Activated T-helper 17 cell treated with anti-CD3 and anti-CD28 coated beads, Interleukin-2, amount 50 U/mL, for 72 hours (primary cell): ENCODE data around the gene C1QTNF6. TPM values are rescaled to one million over a fixed set of nuclear protein-coding genes. Genes with fewer than 3 reads are reported as not detected.
A peak's percentile ranks its signal among the peaks of the same experiment; 100 is the strongest.

ENCODE experiments used
- ATAC-seq: fragments of 150-1000 bp; cut with Tn5 transposase; replicated peaks from 2 replicates; pipeline ENCODE4 v1.10.0; 2021; ENCODE audit warnings: mild to moderate bottlenecking, moderate library complexity
- H3K27ac Mint-ChIP-seq: one replicate; pipeline ENCODE4 v1.8.0; 2022; ENCODE audit warnings: mixed read lengths
- H3K27me3 Mint-ChIP-seq: one replicate; pipeline ENCODE4 v1.8.0; 2022; ENCODE audit warnings: mixed read lengths
- H3K36me3 Mint-ChIP-seq: one replicate; pipeline ENCODE4 v1.8.0; 2022; ENCODE audit warnings: low read depth, mild to moderate bottlenecking, mixed read lengths
- H3K4me1 Mint-ChIP-seq: one replicate; pipeline ENCODE4 v1.8.0; 2022; ENCODE audit warnings: mixed read lengths
- H3K4me3 Mint-ChIP-seq: one replicate; pipeline ENCODE4 v1.8.0; 2022; ENCODE audit warnings: mild to moderate bottlenecking, mixed read lengths
- H3K9me3 Mint-ChIP-seq: one replicate; pipeline ENCODE4 v1.8.0; 2022; ENCODE audit warnings: mixed read lengths
- total RNA-seq, 2 donors: library from RNA; stranded (reverse); gene quantifications; one replicate each; pipeline ENCODE4 v1.2.3, GENCODE V29; 2022

Gene C1QTNF6
- total RNA-seq, 2 donors from 2014 or later, result 5.0 to 16.3 TPM

DNA sequence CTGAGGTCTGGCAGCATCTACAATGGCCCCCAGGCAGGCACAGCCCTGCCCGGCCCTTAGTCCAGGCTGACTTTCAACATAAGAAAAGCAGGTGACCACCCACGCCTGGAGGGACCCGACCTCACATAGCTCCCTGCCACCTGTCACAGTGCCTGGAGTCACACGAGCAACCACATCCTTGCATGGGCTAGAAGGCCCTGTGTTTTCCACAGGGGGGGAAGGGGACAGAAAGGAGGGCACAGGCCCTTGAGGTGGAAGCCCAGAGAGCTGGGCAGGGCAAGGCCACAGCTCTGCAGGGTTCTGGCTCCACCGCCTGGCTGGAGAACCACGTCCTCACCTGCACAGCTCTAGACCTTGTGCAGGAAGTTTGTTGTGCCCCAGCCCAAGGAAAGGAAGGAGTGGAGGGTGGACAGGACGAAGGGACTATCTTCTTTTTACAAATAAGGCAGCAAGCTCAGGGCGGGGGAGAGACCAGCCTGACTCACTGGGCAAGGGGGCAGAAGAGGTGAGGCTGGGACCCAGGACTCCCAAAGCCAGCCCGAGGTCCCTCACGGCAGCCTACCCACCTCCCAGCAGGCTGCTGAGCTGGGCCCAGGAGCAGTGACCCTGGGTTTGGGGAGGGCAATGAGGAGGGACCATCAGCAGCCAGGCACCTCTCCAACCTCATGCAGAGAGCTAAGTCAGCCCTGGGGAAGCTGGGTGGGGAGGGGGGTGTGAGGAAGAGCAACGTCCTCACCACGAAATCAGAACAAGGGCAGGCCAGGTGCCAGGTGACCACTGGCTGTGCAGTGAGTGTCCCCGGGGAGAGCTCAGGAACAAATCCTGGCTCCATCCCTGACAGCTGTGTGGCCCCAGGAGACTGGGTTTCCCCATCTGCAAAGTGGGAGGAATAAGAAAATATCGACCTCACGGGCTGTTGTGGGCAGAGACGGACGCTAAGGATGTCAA, 4.3 kb downstream of the C1QTNF6 start:
- Mint-ChIP-seq H3K36me3 (no peaks in the 10 kb centered on the region), H3K4me1 (peaks cover 12% of the 10 kb centered on the region), H3K27me3 (no peaks in the 10 kb centered on the region), H3K4me3 (no peak overlapping the region), H3K9me3 (no peaks in the 10 kb centered on the region), H3K27ac (no peak overlapping the region)
- ATAC-seq, result peak; percentile 21

GRCh38 chr22:37182949-37183245, 5.2 kb downstream of the C1QTNF6 start:
- H3K9me3 Mint-ChIP-seq, result no peaks in the 10 kb centered on the region
- H3K27me3 Mint-ChIP-seq, result peaks cover 1% of the 10 kb centered on the region
- no peak for ATAC-seq
- no peak overlapping the region for H3K4me3 Mint-ChIP-seq
- no peak overlapping the region for H3K27ac Mint-ChIP-seq
- no peaks in the 10 kb centered on the region for H3K36me3 Mint-ChIP-seq
- peaks cover 10% of the 10 kb centered on the region for H3K4me1 Mint-ChIP-seq

GRCh38 chr22:37182101-37182948, 5.7 kb downstream of the C1QTNF6 start:
- H3K27me3 Mint-ChIP-seq, result peaks cover 7% of the 10 kb centered on the region
- peak; percentile 25 for ATAC-seq
- H3K27ac Mint-ChIP-seq, result no peak overlapping the region

DNA sequence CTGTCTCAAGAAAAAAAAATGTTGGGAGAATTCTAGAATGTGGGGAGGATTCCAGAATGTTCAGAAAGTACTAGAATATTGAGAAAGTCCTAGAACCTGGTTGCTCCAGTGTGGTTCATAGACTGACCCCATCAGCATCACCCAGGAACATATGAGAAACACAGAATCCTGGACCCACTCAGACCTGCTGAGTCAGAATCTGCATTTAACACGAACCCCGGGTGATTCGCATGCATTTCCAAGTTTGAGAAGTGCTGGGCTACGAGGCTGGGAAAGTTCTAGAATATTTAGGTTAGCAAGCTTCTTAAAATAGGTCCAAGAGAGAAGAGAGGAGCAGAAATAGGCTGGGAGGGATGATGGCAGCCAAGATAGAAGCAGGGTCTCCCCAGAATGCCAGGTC, 6.4 kb downstream of the C1QTNF6 start:
- H3K27me3 Mint-ChIP-seq, result peaks cover 7% of the 10 kb centered on the region
- no peak overlapping the region for H3K27ac Mint-ChIP-seq
- H3K4me1 Mint-ChIP-seq, result peaks cover 15% of the 10 kb centered on the region
- no peaks in the 10 kb centered on the region for H3K9me3 Mint-ChIP-seq
- ATAC-seq, result no peak
- H3K36me3 Mint-ChIP-seq, result no peaks in the 10 kb centered on the region
- no peak overlapping the region for H3K4me3 Mint-ChIP-seq

More at GRCh38 chr22:37182101-37182948, 5.7 kb downstream of the C1QTNF6 start:
- H3K4me1 Mint-ChIP-seq, result peaks cover 15% of the 10 kb centered on the region
- H3K36me3 Mint-ChIP-seq, result no peaks in the 10 kb centered on the region
- no peak overlapping the region for H3K4me3 Mint-ChIP-seq
- no peaks in the 10 kb centered on the region for H3K9me3 Mint-ChIP-seq

- no peaks in the 10 kb centered on the region for H3K9me3 Mint-ChIP-seq
- H3K36me3 Mint-ChIP-seq, result no peaks in the 10 kb centered on the region
- H3K4me3 Mint-ChIP-seq, result no peak overlapping the region
- H3K4me1 Mint-ChIP-seq, result peaks cover 6% of the 10 kb centered on the region
- no peak for ATAC-seq
- peaks cover 7% of the 10 kb centered on the region for H3K27me3 Mint-ChIP-seq
- H3K27ac Mint-ChIP-seq, result peak overlapping the region; percentile 33
These were observed 7.4 kb downstream of the C1QTNF6 start for GRCh38 chr22:37180531-37181231.

DNA sequence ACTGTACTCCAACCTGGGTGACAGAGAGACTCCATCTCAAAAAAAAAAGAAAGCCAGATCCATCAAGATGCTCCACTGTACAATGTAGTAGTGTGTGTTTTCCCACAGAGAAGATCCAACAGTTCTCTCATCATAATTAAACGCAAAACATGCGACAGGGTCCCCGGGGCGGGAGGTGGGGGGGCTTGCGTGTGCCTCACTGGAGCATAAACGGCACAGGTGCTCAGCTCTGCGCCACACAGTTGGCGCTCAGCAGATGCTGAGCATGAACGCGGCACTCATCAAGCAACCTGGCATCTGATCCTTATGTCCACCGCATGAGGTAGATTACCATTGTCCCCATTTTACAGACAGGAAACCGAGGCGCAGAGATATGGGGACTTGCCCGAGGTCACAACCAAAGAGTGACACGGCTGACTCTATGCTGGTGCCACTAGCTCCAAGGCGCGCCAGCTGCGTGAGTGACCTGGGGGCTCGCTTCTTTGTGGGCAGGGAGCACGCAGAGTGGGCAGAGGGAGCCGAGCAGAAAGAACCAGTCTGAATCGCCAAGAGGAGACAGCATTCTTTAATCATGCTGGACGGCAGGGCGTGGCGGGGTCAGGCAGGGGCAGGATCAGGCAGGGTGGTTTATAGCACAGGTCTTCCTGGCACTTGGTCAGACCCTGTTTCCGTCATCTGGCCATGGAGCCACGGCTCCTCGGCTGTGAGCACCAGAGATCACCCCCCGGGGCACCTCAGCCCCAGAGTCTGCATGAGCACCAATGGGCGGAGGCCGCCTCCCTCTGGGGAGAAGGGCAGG, 8.2 kb downstream of the C1QTNF6 start:
- H3K36me3 Mint-ChIP-seq, result no peaks in the 10 kb centered on the region
- H3K9me3 Mint-ChIP-seq, result no peaks in the 10 kb centered on the region
- H3K27ac Mint-ChIP-seq, result peak overlapping the region; percentile 33
- H3K4me3 Mint-ChIP-seq, result no peak overlapping the region
- H3K4me1 Mint-ChIP-seq, result peaks cover 5% of the 10 kb centered on the region
- no peak for ATAC-seq
- H3K27me3 Mint-ChIP-seq, result peaks cover 7% of the 10 kb centered on the region

DNA sequence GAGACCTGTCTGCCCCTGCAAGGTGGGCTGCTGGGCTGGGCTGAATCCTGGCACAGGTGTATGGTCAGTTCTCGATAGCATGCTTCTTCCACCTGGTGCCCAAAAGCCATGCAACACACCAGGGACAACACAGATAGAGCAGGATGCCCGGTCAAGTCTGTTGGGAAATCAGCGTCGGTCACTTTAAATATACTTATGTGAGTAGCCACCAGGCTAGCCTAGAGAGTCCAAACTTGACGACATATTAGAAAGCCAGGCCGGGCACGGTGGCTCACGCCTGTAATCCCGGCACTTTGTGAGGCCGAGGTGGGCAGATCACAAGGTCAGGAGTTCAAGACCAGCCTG, 8.9 kb downstream of the C1QTNF6 start:
- H3K27me3 Mint-ChIP-seq, result peaks cover 7% of the 10 kb centered on the region
- H3K27ac Mint-ChIP-seq, result no peak overlapping the region
- no peak for ATAC-seq
- peaks cover 5% of the 10 kb centered on the region for H3K4me1 Mint-ChIP-seq
- H3K4me3 Mint-ChIP-seq, result no peak overlapping the region
- H3K36me3 Mint-ChIP-seq, result no peaks in the 10 kb centered on the region
- H3K9me3 Mint-ChIP-seq, result no peaks in the 10 kb centered on the region

GRCh38 chr22:37178350-37179125, 9.5 kb downstream of the C1QTNF6 start:
- Mint-ChIP-seq H3K4me1 (peaks cover 5% of the 10 kb centered on the region), H3K4me3 (no peak overlapping the region), H3K36me3 (no peaks in the 10 kb centered on the region), H3K27me3 (peaks cover 7% of the 10 kb centered on the region), H3K9me3 (no peaks in the 10 kb centered on the region), H3K27ac (peak overlapping the region; percentile 3)
- no peak for ATAC-seq

- Mint-ChIP-seq H3K4me3 (no peak overlapping the region), H3K27me3 (peaks cover 7% of the 10 kb centered on the region), H3K36me3 (no peaks in the 10 kb centered on the region), H3K27ac (peak overlapping the region; percentile 3), H3K4me1 (peaks cover 5% of the 10 kb centered on the region), H3K9me3 (no peaks in the 10 kb centered on the region)
- ATAC-seq, result no peak
These were observed 10.3 kb downstream of the C1QTNF6 start for GRCh38 chr22:37177755-37178154.

DNA sequence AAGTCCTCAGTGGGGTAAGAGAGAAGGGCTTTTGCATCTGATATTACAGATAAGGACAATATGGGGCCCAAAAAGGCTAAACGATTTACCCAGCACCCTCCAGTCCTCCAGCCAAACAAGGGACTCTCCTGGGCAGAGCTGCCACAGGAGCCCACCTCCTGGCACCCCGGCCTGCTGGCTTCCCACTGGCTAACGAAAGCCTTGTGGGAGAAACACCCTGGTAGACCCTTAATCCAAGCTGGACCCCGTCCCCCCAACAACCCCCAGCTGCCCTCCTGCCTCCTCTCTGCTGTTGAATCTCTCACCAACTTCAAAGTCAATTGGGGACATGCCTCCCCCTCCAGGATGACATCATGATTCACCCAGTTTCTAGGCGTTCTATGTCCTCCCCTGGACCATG, 10.8 kb downstream of the C1QTNF6 start:
- Mint-ChIP-seq H3K27ac (peak overlapping the region; percentile 3), H3K36me3 (no peaks in the 10 kb centered on the region), H3K4me1 (peaks cover 5% of the 10 kb centered on the region), H3K9me3 (no peaks in the 10 kb centered on the region), H3K27me3 (peaks cover 7% of the 10 kb centered on the region), H3K4me3 (no peak overlapping the region)
- ATAC-seq, result no peak

DNA sequence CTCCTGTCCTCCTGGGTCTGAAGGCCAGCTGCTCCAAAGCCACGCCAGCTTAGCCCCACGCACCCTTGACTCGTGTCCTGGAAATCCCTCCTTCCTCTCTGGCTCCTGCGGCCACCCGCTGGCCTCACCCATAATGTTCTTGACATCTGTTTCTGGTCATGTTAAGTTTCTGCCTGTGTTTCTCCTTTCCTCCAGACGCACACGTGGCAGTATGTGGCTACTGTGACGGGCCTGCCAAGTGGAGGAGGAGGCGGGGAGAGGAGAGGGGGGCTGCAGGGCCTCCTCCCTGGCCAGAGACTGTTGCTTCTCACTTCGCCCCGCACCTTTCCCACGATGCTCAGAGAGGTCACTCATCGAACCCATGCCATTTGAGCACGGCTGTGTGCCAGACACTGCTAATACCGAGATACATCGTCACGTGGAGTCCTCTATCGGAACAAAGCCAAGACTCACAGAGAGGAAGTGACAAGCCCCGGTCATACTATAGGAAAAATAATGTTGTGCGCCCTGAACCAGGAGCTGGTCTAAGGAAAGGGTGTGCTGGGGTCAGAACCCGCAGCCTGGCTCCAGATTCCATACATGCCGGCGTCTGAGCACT, 11.5 kb downstream of the C1QTNF6 start:
- H3K4me1 Mint-ChIP-seq, result peaks cover 5% of the 10 kb centered on the region
- no peak overlapping the region for H3K4me3 Mint-ChIP-seq
- ATAC-seq, result no peak
- H3K27me3 Mint-ChIP-seq, result peaks cover 7% of the 10 kb centered on the region
- no peaks in the 10 kb centered on the region for H3K9me3 Mint-ChIP-seq
- H3K27ac Mint-ChIP-seq, result no peak overlapping the region
- no peaks in the 10 kb centered on the region for H3K36me3 Mint-ChIP-seq

GRCh38 chr22:37175414-37176281, 12.4 kb downstream of the C1QTNF6 start:
- Mint-ChIP-seq H3K27ac (no peak overlapping the region), H3K4me3 (no peak overlapping the region), H3K9me3 (no peaks in the 10 kb centered on the region), H3K36me3 (no peaks in the 10 kb centered on the region), H3K4me1 (peaks cover 5% of the 10 kb centered on the region), H3K27me3 (peaks cover 7% of the 10 kb centered on the region)
- ATAC-seq, result no peak
